ENCODE results near the gene GOLGA3.

GRCh38 chr12:132774159-132774558, 54.5 kb downstream of the GOLGA3 start:
- TF ChIP-seq CTCF (IDR thresholded peaks at IDR 0.05) (no peak), POLR2A (IDR thresholded peaks at IDR 0.05) (no peak)
